ENCODE measurements around the gene NOD1. TPM values are rescaled to one million over a fixed set of nuclear protein-coding genes. Genes with fewer than 3 reads are reported as not detected.
"Not testable (repeated sequence)": the region's sequence is repeated elsewhere in the genome, so short reads cannot be mapped to it uniquely, and the experiment has no call there.

The NOD1 gene
- total RNA-seq, 4 donors from 2014 or later, result 15.6 to 50.4 (median 26.7) TPM

DNA sequence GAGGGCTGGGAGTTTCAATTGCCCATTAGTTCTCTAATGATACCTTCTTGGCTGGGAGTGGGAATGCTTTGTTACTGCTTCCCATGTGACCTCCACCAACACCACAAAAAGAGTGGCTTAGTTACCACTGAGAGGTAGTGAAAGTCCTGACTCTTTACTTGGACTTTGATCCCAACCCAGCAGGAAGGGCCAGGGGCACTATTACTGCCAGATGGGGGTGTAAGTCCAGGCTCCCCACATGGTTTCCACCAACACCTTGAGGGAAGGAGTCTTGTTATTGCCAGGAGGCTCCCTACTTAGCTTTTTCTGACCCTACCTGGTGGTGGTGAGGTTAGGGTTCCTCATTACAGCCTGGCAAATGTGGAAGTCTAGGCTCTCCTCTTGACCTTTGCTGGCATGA, 14.6 kb upstream of the NOD1 start:
- no peaks in the 10 kb centered on the region for H3K4me1 ChIP-seq
- DNase-seq, result no peak
- no peaks in the 10 kb centered on the region for H3K9me3 ChIP-seq
- H3K27ac ChIP-seq, result no peak overlapping the region
- intact Hi-C loops (cut with DNase I), result no loop called here
- no peak for TF ChIP-seq POLR2A (IDR thresholded peaks at IDR 0.05)
- TF ChIP-seq, protein P1, sequence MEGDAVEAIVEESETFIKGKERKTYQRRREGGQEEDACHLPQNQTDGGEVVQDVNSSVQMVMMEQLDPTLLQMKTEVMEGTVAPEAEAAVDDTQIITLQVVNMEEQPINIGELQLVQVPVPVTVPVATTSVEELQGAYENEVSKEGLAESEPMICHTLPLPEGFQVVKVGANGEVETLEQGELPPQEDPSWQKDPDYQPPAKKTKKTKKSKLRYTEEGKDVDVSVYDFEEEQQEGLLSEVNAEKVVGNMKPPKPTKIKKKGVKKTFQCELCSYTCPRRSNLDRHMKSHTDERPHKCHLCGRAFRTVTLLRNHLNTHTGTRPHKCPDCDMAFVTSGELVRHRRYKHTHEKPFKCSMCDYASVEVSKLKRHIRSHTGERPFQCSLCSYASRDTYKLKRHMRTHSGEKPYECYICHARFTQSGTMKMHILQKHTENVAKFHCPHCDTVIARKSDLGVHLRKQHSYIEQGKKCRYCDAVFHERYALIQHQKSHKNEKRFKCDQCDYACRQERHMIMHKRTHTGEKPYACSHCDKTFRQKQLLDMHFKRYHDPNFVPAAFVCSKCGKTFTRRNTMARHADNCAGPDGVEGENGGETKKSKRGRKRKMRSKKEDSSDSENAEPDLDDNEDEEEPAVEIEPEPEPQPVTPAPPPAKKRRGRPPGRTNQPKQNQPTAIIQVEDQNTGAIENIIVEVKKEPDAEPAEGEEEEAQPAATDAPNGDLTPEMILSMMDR (IDR thresholded peaks at IDR 0.05), result no peak
- no peaks in the 10 kb centered on the region for H3K27me3 ChIP-seq
- H3K36me3 ChIP-seq, result no peaks in the 10 kb centered on the region
- H3K4me3 ChIP-seq (replicated peaks in 1 of 3), result no peak overlapping the region

DNA sequence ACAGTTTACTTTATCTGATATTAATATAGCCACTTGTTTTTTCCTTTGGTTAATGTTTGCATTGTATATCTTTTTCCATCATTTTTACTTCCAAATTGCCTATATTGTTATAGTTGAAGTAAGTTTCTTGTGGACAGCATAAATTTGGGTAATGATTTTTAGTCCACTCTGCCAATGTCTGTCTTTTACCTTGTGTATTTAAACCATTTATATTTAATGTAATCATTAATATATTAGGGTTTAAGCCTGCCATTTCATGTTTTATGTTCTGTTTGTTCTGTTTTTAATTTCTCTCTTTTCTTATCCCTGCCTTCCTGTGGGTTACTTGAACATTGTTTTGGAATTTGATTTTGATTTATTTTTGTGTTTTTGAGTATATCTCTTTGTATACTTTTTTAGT, 12.8 kb upstream of the NOD1 start:
- Histone ChIP-seq H3K4me3 (replicated peaks in 1 of 3) (no peak overlapping the region), H3K4me1 (no peaks in the 10 kb centered on the region)

DNA sequence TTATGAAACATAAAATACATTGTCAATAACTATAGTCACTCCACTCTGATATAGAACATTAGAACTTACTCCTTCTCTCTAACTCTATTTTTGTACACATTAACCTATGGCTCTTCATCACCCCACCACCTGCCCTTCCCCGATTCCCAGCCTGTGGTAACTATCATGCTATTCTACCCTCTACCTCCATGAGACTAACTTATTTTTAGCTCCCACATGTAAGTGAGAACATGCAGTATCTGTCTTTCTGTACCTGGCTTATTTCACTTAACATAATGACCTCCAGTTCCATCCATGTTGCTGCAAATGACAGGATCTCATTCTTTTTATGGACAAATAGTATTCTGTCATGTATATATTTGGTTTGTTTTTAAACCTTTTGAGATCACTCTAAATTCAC, 8.8 kb upstream of the NOD1 start:
- H3K27me3 ChIP-seq, result no peaks in the 10 kb centered on the region

More for the DNA sequence above, 12.8 kb upstream of the NOD1 start:
- no peak overlapping the region for H3K27ac ChIP-seq
- no peaks in the 10 kb centered on the region for H3K27me3 ChIP-seq
- TF ChIP-seq, protein P1 (IDR thresholded peaks at IDR 0.05), result no peak
- no peak for TF ChIP-seq POLR2A (IDR thresholded peaks at IDR 0.05)
- DNase-seq, result no peak
- intact Hi-C loops (cut with DNase I), result no loop called here
- no peaks in the 10 kb centered on the region for H3K9me3 ChIP-seq
- H3K36me3 ChIP-seq, result no peaks in the 10 kb centered on the region

DNA sequence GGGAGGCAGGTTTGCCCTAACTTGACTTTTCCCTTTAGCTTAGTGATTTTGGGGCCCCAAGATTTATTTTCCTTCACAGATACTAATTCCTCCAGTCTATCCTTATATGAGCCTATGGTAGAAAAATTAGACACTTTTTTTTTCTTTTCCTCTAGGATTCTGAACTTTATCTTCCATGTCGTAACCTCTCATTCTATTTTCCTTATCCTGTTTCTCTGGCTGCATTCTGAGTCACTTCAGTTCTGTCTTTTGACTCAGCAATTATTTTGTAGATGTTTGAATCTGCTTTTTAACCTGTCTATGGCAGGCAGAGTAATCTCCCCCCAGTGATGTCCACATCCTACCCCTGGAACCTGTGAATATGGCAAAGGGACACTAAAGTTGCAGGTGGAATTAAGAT, 7.1 kb upstream of the NOD1 start:
- no peak for TF ChIP-seq POLR2A (IDR thresholded peaks at IDR 0.05)
- TF ChIP-seq, protein P1 (IDR thresholded peaks at IDR 0.05), result no peak
- intact Hi-C loops (cut with DNase I), result no loop called here
- no peaks in the 10 kb centered on the region for H3K4me1 ChIP-seq
- no peaks in the 10 kb centered on the region for H3K27me3 ChIP-seq
- no peak for DNase-seq
- no peaks in the 10 kb centered on the region for H3K36me3 ChIP-seq
- no peak overlapping the region for H3K27ac ChIP-seq
- H3K9me3 ChIP-seq, result no peaks in the 10 kb centered on the region
- no peak overlapping the region for H3K4me3 ChIP-seq (replicated peaks in 1 of 3)
- WGBS, 2 donors, result 98 to 100% methylated on average over 1 of the region's 1 CpG

More for the DNA sequence above, 8.8 kb upstream of the NOD1 start:
- Histone ChIP-seq H3K27ac (no peak overlapping the region), H3K4me1 (no peaks in the 10 kb centered on the region), H3K36me3 (no peaks in the 10 kb centered on the region), H3K4me3 (replicated peaks in 1 of 3) (no peak overlapping the region), H3K9me3 (no peaks in the 10 kb centered on the region)
- no peak for TF ChIP-seq POLR2A (IDR thresholded peaks at IDR 0.05)
- TF ChIP-seq, protein P1 (IDR thresholded peaks at IDR 0.05), result no peak
- 89 to 92% methylated on average over 1 of the region's 1 CpG for WGBS, 2 donors
- DNase-seq, result no peak
- intact Hi-C loops (cut with DNase I), result no loop called here

DNA sequence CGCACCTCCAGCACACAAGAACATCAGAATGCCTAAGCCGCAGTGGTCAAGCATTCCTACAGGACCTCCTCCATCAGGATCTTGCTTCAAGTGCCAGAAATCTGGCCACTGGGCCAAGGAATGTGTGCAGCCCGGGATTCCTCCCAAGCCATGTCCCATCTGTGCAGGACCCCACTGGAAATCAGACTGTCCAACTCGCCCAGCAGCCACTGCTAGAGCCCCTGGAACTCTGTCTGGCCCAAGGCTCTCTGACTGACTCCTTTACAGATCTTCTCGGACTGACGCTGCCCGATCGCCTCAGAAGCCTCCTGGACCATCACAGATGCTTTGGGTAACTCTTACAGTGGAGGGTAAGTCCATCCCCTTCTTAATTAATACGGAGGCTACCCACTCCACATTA, 2.8 kb upstream of the NOD1 start:
- H3K36me3 ChIP-seq; H3K9me3 ChIP-seq; H3K4me3 ChIP-seq (replicated peaks in 1 of 3); H3K27ac ChIP-seq; H3K27me3 ChIP-seq; DNase-seq; intact Hi-C loops (cut with DNase I): not testable (repeated sequence)
- peaks cover 21 to 26% of the 10 kb centered on the region in 2 donors for H3K4me1 ChIP-seq
- WGBS, 2 donors, result 92 to 96% methylated on average over 8 to 9 of the region's 9 CpGs
